Gastrocnemius medialis (tissue), 4 donors: Measurements from ENCODE around the gene ROBO1.

ENCODE experiments used
- CTCF ChIP-seq, 5 experiments: fragments of 450-650 bp in 3 of 5; fragments of 200-600 bp in 2 of 5; sonication (generic) in 2 of 5; IDR thresholded peaks in 4 of 5; conservative IDR thresholded peaks in 1 of 5; 1 replicate in 4 of 5; 2 replicates in 1 of 5; pipeline ENCODE4 v1.5.1; 2016 to 2019; ENCODE audit warnings: antibody characterized with exemption in 5 of 5, mild to moderate bottlenecking in 3 of 5, moderate library complexity in 3 of 5
- POLR2A ChIP-seq, 2 donors: fragments of 450-650 bp; IDR thresholded peaks; one replicate each; pipeline ENCODE4 v1.6.1; 2017; ENCODE audit warnings: antibody characterized with exemption in 2 of 2, mild to moderate bottlenecking in 2 of 2, moderate library complexity in 2 of 2

GRCh38 chr3:78621061-78621716 is 1146.6 kb downstream of the ROBO1 start:
- TF ChIP-seq CTCF (IDR thresholded peaks at IDR 0.05 in 4 of 5, conservative IDR thresholded peaks at IDR 0.05 in 1 of 5) (no peak), POLR2A (IDR thresholded peaks at IDR 0.05) (no peak)
